GM19455 (cell line): ENCODE results near the gene PDCD5.

ENCODE experiments used
- ATAC-seq: cut with Tn5 transposase; IDR thresholded peaks from one replicate; pipeline ENCODE4 v1.9.1; 2021; ENCODE audit not compliant: unreplicated experiment

The PDCD5 gene

DNA sequence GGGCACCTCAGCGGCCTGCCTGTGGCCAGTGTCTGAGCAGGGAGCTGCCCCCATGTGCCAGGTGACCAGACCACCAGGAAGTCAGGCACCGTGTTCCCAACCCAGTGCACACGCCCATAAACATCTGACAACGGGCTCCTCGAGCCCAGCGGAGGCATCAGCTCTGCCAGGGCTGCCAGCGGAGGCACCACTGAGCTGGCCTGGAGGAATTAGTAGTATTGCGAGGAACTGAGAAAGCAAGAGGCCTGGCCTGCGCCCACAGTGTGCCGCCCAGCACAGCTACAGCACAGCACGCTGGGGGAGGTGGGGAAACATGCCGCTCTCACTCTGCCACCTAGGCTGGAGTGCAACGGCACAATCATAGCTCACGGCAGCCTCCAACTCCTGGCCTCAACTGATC is 49.3 kb downstream of the PDCD5 start:
- ATAC-seq = no peak

GRCh38 chr19:32631381-32631780 is 50.4 kb downstream of the PDCD5 start:
- ATAC-seq = no peak
